K562 (cell line): ENCODE results near the gene TRAPPC8. TPM values are rescaled to one million over a fixed set of nuclear protein-coding genes. Genes with fewer than 3 reads are reported as not detected.

Experiments
- NFE2 ChIP-seq: IDR thresholded peaks from 2 replicates; pipeline ENCODE4 v1.6.1; 2014; ENCODE audit warnings: antibody characterized with exemption, low read depth
- NFIC ChIP-seq: fragments of 450-650 bp; IDR thresholded peaks from 2 replicates; pipeline ENCODE4 v1.6.1; 2017; ENCODE audit warnings: mild to moderate bottlenecking, inconsistent platforms
- SMARCC2 ChIP-seq: fragments of 450-650 bp; IDR thresholded peaks from 2 replicates; pipeline ENCODE4 v1.6.1; 2017; ENCODE audit warnings: antibody characterized with exemption, moderate library complexity, mild to moderate bottlenecking, low read depth
- SNRNP70 ChIP-seq: fragments of 200-400 bp; formaldehyde crosslinking; optimal IDR thresholded peaks from 2 replicates; pipeline ENCODE3; 2017; ENCODE audit warnings: low read depth, low read length
- ZBTB8A ChIP-seq: fragments of 450-650 bp; IDR thresholded peaks from 2 replicates; pipeline ENCODE4 v1.6.1; 2018; ENCODE audit warnings: mild to moderate bottlenecking, moderate library complexity; ENCODE audit not compliant: partially characterized antibody
- ZC3H4 ChIP-seq: sonication (generic); formaldehyde crosslinking; IDR thresholded peaks from 2 replicates; pipeline ENCODE4 v1.9.0; 2021; ENCODE audit warnings: missing genetic modification reagents, borderline replicate concordance
- ZNF551 ChIP-seq: fragments of 250-450 bp; sonication (Bioruptor Pico); IDR thresholded peaks from 2 replicates; pipeline ENCODE4 v1.5.0; 2021; ENCODE audit warnings: mild to moderate bottlenecking, moderate library complexity
- ZNF57 ChIP-seq: fragments of 450-650 bp; formaldehyde crosslinking; IDR thresholded peaks from 2 replicates; pipeline ENCODE4 v1.4.0; 2020; ENCODE audit warnings: mild to moderate bottlenecking, moderate library complexity
- ZNF785 ChIP-seq: fragments of 250-450 bp; sonication (Bioruptor Pico); IDR thresholded peaks from 2 replicates; pipeline ENCODE4 v1.4.0; 2020; ENCODE audit warnings: mild to moderate bottlenecking
- polyA plus RNA-seq, 8 experiments: library from polyadenylated mRNA; depleted of rRNA in 4 of 8; stranded (reverse) in 5 of 8; unstranded in 3 of 8; fragments of >200 nt; fragmentation: Nextera tagmentation in 2 of 8; fragmentation: Illumina TruSeq in 1 of 8; extraction: Ambion mirVana in 2 of 8; extraction: Trizol in 1 of 8; gene quantifications; 2 replicates each; pipeline versions ENCODE4 v1.2.1 to v1.2.3, GENCODE V29; 2011 to 2014; ENCODE audit warnings: inconsistent platforms in 1 of 8, missing spikeins in 1 of 8
- total RNA-seq, 7 experiments: library from RNA; depleted of rRNA in 6 of 7; stranded (reverse); fragments of >200 nt in 6 of 7; fragmentation: Illumina TruSeq in 2 of 7; extraction: Trizol in 2 of 7; gene quantifications; 2 replicates each; pipeline versions ENCODE4 v1.2.1 to v1.2.3, GENCODE V29; 2011 to 2021; ENCODE audit warnings: low replicate concordance in 1 of 7
- TF ChIP-seq, protein P1 (sequence below): fragments of 450-650 bp; formaldehyde crosslinking; IDR thresholded peaks from 2 replicates; pipeline ENCODE4 v1.4.0; 2020; ENCODE audit warnings: mild to moderate bottlenecking, moderate library complexity
- TF ChIP-seq, protein P2 (sequence below), 3 experiments: fragments of 200-800 bp in 1 of 3; sonication (Bioruptor generic) in 1 of 3; sonication (generic) in 1 of 3; formaldehyde crosslinking in 1 of 3; IDR thresholded peaks; 2 replicates each; pipeline versions ENCODE4 v1.6.1 to v1.8.0; 2016 to 2022; ENCODE audit warnings: mild to moderate bottlenecking in 2 of 3, missing compliant biosample characterization in 2 of 3, missing genetic modification characterization in 2 of 3, missing genetic modification reagents in 1 of 3
- TF ChIP-seq, protein P3 (sequence below): fragments of 150-350 bp; IDR thresholded peaks from 2 replicates; pipeline ENCODE4 v1.6.1; 2014; ENCODE audit warnings: low read depth, mild to moderate bottlenecking, low read length, borderline replicate concordance

The TRAPPC8 gene
- total and polyA plus RNA-seq, 9 of the 15 experiments (the other 6 are each of a cell fraction or from before 2014, with no cell fraction given), result 20.1 to 111 (median 35.6) TPM

DNA sequence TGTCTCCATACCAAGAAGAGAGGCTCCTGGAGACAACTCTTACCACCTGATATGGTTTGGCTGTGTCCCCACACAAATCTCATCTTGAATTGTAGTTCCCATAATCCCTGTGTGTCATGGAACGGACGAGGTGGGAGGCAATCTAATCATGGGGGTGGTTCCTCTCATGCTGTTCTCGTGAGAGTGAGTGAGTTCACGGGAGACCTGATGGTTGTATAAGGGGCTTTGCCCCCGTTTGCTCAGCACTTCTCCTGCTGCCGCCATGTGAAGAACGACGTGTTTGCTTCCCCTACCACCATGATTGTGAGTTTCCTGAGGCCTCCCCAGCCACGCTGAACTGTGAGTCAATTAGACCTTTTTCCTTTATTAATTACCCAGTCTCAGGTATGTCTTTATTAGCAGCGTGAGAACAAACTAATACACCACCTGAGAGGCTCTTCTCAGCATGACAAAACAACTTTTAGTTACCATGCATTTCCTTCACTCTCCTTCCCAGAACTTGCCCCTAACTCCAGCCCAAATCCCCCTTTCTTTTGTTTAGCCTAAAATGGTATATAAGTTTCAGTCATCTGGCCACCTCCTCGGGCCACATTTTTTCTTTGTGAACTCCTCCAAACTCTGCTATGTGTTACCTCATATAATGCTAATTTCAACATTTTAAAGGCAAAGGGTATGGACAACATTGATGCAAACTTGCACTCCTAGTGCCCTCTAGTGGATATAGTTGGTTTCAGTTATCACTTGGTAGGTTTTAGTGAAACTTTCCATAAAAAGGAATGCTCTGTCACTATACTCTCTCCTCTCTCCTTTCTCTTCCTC is 123.6 kb downstream of the TRAPPC8 start (continued):
- TF ChIP-seq, protein P1, sequence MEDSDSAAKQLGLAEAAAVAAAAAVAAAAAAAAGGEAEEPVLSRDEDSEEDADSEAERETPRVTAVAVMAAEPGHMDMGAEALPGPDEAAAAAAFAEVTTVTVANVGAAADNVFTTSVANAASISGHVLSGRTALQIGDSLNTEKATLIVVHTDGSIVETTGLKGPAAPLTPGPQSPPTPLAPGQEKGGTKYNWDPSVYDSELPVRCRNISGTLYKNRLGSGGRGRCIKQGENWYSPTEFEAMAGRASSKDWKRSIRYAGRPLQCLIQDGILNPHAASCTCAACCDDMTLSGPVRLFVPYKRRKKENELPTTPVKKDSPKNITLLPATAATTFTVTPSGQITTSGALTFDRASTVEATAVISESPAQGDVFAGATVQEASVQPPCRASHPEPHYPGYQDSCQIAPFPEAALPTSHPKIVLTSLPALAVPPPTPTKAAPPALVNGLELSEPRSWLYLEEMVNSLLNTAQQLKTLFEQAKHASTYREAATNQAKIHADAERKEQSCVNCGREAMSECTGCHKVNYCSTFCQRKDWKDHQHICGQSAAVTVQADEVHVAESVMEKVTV (CRISPR knock-in tag), result peak; percentile 59; the same call in 1 of the 2 replicates
- no peak for TF ChIP-seq NFIC
- TF ChIP-seq ZNF785, result no peak
- TF ChIP-seq SMARCC2, result no peak
- TF ChIP-seq ZBTB8A, result no peak
- TF ChIP-seq SNRNP70, result no peak
- TF ChIP-seq, protein P2, sequence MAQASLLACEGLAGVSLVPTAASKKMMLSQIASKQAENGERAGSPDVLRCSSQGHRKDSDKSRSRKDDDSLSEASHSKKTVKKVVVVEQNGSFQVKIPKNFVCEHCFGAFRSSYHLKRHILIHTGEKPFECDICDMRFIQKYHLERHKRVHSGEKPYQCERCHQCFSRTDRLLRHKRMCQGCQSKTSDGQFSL (CRISPR knock-in tag; IDR thresholded peaks at IDR 0.05), result no peak
- TF ChIP-seq, protein P2 (tag; IDR thresholded peaks at IDR 0.05), result no peak
- TF ChIP-seq NFE2, result no peak
- no peak for TF ChIP-seq ZNF551
- TF ChIP-seq, protein P3, sequence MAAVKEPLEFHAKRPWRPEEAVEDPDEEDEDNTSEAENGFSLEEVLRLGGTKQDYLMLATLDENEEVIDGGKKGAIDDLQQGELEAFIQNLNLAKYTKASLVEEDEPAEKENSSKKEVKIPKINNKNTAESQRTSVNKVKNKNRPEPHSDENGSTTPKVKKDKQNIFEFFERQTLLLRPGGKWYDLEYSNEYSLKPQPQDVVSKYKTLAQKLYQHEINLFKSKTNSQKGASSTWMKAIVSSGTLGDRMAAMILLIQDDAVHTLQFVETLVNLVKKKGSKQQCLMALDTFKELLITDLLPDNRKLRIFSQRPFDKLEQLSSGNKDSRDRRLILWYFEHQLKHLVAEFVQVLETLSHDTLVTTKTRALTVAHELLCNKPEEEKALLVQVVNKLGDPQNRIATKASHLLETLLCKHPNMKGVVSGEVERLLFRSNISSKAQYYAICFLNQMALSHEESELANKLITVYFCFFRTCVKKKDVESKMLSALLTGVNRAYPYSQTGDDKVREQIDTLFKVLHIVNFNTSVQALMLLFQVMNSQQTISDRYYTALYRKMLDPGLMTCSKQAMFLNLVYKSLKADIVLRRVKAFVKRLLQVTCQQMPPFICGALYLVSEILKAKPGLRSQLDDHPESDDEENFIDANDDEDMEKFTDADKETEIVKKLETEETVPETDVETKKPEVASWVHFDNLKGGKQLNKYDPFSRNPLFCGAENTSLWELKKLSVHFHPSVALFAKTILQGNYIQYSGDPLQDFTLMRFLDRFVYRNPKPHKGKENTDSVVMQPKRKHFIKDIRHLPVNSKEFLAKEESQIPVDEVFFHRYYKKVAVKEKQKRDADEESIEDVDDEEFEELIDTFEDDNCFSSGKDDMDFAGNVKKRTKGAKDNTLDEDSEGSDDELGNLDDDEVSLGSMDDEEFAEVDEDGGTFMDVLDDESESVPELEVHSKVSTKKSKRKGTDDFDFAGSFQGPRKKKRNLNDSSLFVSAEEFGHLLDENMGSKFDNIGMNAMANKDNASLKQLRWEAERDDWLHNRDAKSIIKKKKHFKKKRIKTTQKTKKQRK, result no peak
- TF ChIP-seq ZC3H4 (CRISPR knock-in tag), result no peak
- TF ChIP-seq ZNF57 (CRISPR knock-in tag), result no peak
